Astrocyte (in vitro differentiated cells and primary cell): Measurements from ENCODE around the gene NETO2.

Experiments used
- CTCF ChIP-seq: IDR thresholded peaks from 2 replicates; pipeline ENCODE4 v1.5.1; 2011; ENCODE audit warnings: low read depth, mild to moderate bottlenecking, inconsistent platforms, low read length, moderate library complexity; ENCODE audit not compliant: insufficient read depth
- EZH2 ChIP-seq: IDR thresholded peaks from 2 replicates; pipeline ENCODE4 v1.6.1; 2012; ENCODE audit warnings: mild to moderate bottlenecking, low read length, inconsistent platforms; ENCODE audit not compliant: insufficient read depth

DNA sequence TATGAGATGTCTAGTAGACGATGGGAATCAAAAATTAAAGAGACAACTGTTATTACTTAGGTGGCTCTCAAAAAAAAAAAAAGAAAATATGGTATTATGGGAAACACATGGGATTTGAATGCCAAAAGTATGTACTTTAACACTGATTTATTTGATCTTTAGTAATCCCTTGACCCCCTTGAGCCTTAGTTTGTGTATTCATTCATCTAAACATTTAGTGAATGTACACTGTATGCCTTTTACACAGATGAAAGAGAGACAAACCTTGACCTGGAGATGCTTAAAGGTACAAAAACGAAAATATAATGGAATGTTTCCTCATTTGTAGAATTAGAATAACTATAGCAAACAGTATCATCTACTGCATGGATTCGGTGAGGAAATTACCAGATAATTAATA, 38.6 kb upstream of the NETO2 start:
- TF ChIP-seq CTCF (no peak), EZH2 (no peak)
